Measurements from ENCODE around the gene PRUNE2.
"Not testable (repeated sequence)": the region's sequence is repeated elsewhere in the genome, so short reads cannot be mapped to it uniquely, and the experiment has no call there.

PRUNE2 gene

GRCh38 chr9:76598981-76599380 is 306.9 kb downstream of the PRUNE2 start:
- no peak for DNase-seq (ENCODE audit: low read depth)

GRCh38 chr9:76595645-76596044 is 310.3 kb downstream of the PRUNE2 start:
- no peak for DNase-seq (ENCODE audit: low read depth)

- no peak for DNase-seq (ENCODE audit: low read depth)
Observed at GRCh38 chr9:76594764-76595424, 311.0 kb downstream of the PRUNE2 start.

- DNase-seq (ENCODE audit: low read depth): not testable (repeated sequence)
Observed at GRCh38 chr9:76593961-76594735, 311.8 kb downstream of the PRUNE2 start.

- no peak for DNase-seq (ENCODE audit: low read depth)
Observed at GRCh38 chr9:76592974-76593347, 313.0 kb downstream of the PRUNE2 start.

GRCh38 chr9:76592091-76592973 is 313.6 kb downstream of the PRUNE2 start:
- peak; percentile 57 for DNase-seq (ENCODE audit: low read depth)

GRCh38 chr9:76591256-76591950 is 314.5 kb downstream of the PRUNE2 start:
- DNase-seq (ENCODE audit: low read depth): peak; percentile 32

GRCh38 chr9:76588316-76588715 is 317.6 kb downstream of the PRUNE2 start:
- DNase-seq (ENCODE audit: low read depth): no peak

GRCh38 chr9:76586390-76587314 is 319.3 kb downstream of the PRUNE2 start:
- no peak for DNase-seq (ENCODE audit: low read depth)

GRCh38 chr9:76585487-76586389 is 320.2 kb downstream of the PRUNE2 start:
- DNase-seq (ENCODE audit: low read depth): no peak

GRCh38 chr9:76583256-76583655 is 322.7 kb downstream of the PRUNE2 start:
- DNase-seq (ENCODE audit: low read depth): no peak

GRCh38 chr9:76581731-76582130 is 324.2 kb downstream of the PRUNE2 start:
- DNase-seq (ENCODE audit: low read depth): no peak

GRCh38 chr9:76580820-76581219 is 325.1 kb downstream of the PRUNE2 start:
- no peak for DNase-seq (ENCODE audit: low read depth)

GRCh38 chr9:76580188-76580587 is 325.7 kb downstream of the PRUNE2 start:
- DNase-seq (ENCODE audit: low read depth): no peak

- peak; percentile 78 for DNase-seq (ENCODE audit: low read depth)
Observed at GRCh38 chr9:76576344-76576743, 329.6 kb downstream of the PRUNE2 start.

GRCh38 chr9:76575761-76576160 is 330.2 kb downstream of the PRUNE2 start:
- DNase-seq (ENCODE audit: low read depth): no peak

GRCh38 chr9:76573905-76574760 is 331.8 kb downstream of the PRUNE2 start:
- no peak for DNase-seq (ENCODE audit: low read depth)

GRCh38 chr9:76573408-76573807 is 332.5 kb downstream of the PRUNE2 start:
- no peak for DNase-seq (ENCODE audit: low read depth)

GRCh38 chr9:76572151-76572550 is 333.8 kb downstream of the PRUNE2 start:
- DNase-seq (ENCODE audit: low read depth): no peak

Measured in EH (cell line).